D721Med (cell line): ENCODE measurements around the gene ARHGAP28.
A peak's percentile ranks its signal among the peaks of the same experiment; 100 is the strongest.

ENCODE experiments used
- DNase-seq: peaks from one replicate; pipeline ENCODE4 v3.0.0; 2011; ENCODE audit warnings: low spot score; ENCODE audit not compliant: insufficient read length
- FAIRE-seq: peaks from 2 replicates; lab custom pipeline; 2011; peaks lifted over from hg19 to GRCh38; lab: Jason Lieb, UNC
- TF ChIP-seq, protein P1 (sequence below): IDR thresholded peaks from 2 replicates; pipeline ENCODE4 v1.5.1; 2012; ENCODE audit warnings: mild to moderate bottlenecking, control low read depth; ENCODE audit not compliant: insufficient read depth; ENCODE audit errors: missing control alignments

The ARHGAP28 gene

DNA sequence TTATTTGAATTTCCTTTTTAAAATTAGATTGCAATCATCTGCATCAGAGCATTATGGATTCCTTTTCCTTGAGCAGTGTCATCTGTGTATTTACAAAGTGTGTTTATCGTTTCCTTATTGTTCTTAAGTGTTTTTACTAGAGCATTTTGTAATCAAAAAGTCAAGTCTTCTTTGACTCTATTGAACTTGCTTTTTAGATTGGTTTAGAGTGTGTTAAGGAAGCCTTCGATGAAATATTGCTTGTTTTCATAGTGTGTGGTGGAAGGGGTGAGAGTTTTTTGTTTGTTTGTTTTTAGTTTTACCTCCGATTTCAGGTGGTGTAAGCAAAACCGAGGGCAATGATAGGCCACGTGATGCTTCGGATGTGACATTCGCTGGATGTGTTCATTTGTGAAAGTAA is 45.7 kb downstream of the ARHGAP28 start:
- TF ChIP-seq, protein P1, sequence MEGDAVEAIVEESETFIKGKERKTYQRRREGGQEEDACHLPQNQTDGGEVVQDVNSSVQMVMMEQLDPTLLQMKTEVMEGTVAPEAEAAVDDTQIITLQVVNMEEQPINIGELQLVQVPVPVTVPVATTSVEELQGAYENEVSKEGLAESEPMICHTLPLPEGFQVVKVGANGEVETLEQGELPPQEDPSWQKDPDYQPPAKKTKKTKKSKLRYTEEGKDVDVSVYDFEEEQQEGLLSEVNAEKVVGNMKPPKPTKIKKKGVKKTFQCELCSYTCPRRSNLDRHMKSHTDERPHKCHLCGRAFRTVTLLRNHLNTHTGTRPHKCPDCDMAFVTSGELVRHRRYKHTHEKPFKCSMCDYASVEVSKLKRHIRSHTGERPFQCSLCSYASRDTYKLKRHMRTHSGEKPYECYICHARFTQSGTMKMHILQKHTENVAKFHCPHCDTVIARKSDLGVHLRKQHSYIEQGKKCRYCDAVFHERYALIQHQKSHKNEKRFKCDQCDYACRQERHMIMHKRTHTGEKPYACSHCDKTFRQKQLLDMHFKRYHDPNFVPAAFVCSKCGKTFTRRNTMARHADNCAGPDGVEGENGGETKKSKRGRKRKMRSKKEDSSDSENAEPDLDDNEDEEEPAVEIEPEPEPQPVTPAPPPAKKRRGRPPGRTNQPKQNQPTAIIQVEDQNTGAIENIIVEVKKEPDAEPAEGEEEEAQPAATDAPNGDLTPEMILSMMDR = no peak
- no peak for DNase-seq
- no peak for FAIRE-seq

DNA sequence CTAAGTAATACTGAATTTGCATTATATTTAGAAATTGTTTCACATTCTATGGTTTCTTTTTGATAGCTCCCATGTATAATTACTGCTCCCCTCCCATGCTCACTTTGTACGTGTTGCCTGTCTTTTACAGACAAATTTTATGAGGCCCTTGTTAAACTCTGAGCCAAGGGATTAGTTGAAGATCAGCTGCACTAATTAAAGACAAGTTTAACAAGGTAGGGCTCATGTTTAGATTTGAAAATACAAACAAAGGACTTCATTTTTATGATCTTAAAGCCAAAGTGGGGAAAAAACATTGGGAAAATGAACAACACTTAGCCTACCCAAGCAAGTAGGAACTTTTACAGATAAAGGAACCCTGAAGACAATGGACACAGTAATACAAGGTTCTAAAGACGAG is 46.2 kb downstream of the ARHGAP28 start:
- DNase-seq (no peak), FAIRE-seq (peak; percentile 94)
- TF ChIP-seq, protein P1 = no peak

DNA sequence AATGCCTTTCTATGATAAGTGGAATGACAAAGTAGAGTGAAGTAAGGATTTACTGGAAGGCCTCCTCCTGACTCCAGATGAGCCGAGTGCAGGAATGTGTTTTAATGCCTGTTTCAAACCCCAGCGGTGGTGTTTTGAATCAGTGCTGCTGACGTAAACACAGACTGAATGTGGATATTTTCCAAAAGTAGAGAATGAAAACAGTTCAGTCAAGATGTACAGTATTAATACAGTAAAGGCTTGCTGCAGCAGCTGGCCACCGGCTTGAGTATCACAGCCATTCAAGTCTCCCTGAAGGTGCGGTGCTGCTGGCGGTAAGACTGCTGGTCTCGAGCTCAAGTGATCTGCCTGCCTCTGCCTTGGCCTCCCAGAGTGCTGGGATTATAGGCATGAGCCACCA is 46.7 kb downstream of the ARHGAP28 start:
- TF ChIP-seq, protein P1 = no peak
- no peak for FAIRE-seq
- DNase-seq = no peak

DNA sequence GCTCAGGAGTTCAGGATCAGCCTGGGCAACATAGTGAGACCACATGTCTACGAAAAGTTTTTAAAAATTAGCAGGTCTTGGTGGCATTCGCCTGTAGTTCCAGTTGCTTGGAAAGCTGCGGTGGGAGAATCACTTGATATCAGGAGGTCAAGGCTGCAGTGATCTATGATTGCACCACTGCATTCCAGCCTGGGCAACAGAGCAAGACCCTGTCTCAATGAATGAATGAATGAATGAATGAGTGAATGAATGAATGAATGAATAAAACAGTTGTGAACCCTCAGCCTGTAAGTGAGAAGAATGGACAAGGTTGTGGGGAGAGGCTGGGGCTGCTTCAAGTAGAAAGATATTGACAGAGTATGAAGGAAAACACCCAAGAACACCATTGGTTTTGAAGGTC is 48.0 kb downstream of the ARHGAP28 start:
- DNase-seq (no peak), FAIRE-seq (no peak)
- TF ChIP-seq, protein P1 = no peak

DNA sequence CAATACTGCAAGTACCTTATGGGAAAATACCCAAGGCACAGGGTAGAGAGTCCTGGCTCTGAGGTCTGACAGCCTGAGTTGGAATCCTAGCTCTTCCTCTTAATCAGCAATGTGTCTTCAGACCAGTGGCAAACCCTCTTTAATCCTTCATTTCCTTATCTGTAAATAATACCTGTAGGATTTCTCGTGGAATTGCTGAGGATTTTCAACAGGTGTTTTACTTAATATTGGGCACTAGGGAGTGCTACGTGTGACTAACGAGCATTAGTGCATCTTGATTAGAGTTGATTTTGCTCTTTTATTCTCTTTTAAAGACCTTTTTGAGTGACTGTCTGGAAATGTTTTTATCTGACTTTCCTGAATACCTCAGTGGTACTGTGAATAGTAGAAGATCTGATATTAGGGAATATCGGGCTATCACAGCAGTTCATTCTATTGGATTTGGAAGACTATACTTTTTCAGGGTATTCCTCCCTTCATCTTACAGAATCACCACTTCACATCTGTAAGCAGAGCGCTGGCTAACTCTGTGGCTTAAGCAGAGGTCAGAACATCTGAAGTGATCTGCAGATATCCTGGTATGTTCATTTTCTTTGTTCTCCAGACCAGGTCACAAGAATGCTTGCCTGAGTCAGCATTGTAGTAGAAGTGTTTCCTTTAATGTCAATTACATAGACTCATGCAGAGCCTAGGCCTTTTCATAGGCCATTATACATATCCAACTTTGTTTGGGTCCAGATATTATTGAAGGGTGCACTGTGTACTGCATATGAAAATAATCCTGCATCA is 49.1 kb downstream of the ARHGAP28 start:
- DNase-seq = no peak
- FAIRE-seq = no peak
- TF ChIP-seq, protein P1 = no peak

DNA sequence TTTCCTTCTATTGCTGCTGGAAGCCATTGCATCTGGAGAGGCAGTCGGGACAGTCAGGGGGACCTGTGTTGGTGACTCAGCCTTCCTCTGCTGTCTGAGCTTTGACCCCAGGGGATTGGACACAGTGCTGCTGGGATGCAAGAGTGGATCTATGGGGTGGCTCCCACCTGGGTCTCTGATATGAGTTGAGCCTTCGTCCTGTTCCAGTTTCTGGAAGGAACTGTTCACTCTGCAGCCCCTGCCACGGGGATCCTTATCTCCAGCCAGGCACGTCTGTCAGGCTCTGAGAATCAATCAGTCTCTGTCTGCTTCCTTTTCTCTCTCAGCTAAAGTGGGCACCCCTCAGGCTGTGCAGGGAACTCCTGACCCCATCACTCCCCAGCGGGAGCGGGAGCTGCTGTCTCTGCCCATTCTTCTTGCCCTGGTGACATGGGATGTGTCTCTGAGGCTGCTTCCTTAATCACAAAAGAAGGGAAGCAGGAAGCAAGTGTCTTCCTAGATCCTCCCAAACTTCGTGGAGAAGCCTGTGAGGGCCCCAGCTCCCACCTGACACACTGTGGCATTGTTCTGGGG is 51.7 kb downstream of the ARHGAP28 start:
- TF ChIP-seq, protein P1 = no peak
- DNase-seq (no peak), FAIRE-seq (no peak)

DNA sequence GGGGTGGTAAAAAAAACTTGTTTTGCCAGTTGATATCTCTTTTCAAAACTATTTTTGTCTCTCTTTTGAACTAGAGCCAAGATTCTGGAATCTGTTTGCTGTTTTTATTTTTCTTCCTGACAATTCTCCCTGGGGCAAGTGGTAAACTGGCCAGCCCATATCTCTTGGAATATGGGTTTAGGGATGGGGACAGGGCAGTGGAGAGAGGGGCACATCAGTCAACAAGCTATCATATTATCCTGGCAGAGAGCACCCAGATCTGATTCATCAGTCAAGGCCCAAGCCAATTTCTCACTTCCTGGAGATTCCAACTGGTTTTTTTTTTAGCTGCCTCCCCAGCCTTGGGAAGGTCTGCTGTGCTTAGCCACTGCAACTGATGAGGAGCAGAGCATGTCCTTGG is 52.3 kb downstream of the ARHGAP28 start:
- FAIRE-seq = no peak
- no peak for DNase-seq
- TF ChIP-seq, protein P1 = no peak
